Left forelimb (tissue), 1 donor: ENCODE measurements around the gene TSEN2.
"Not testable (repeated sequence)": the region's sequence is repeated elsewhere in the genome, so short reads cannot be mapped to it uniquely, and the experiment has no call there.

Experiments
- DNase-seq: peaks from one replicate; pipeline ENCODE4 v3.0.0-alpha.2; 2018; ENCODE audit warnings: low spot score

Gene TSEN2

GRCh38 chr3:12484198-12484982 lies at the start of gene TSEN2:
Gene TSEN2, plus strand, starts transcription at chr3:12484480. Its CDS starts 5,321 bp downstream, at chr3:12489801.
- DNase-seq = peak; percentile 97

GRCh38 chr3:12436514-12437220 lies 47.6 kb upstream of the TSEN2 start:
- peak; percentile 40 for DNase-seq

- no peak for DNase-seq
Observed at GRCh38 chr3:12437221-12437605, 47.1 kb upstream of the TSEN2 start.

- peak; percentile 38 for DNase-seq
Observed at GRCh38 chr3:12437861-12438260, 46.4 kb upstream of the TSEN2 start.

- DNase-seq = peak; percentile 34
Observed at GRCh38 chr3:12438318-12438717, 46.0 kb upstream of the TSEN2 start.

- no peak for DNase-seq
Observed at GRCh38 chr3:12439161-12439940, 44.9 kb upstream of the TSEN2 start.

GRCh38 chr3:12440927-12441714 lies 43.2 kb upstream of the TSEN2 start:
- peak; percentile 88 for DNase-seq

GRCh38 chr3:12442654-12443501 lies 41.4 kb upstream of the TSEN2 start:
- DNase-seq = peak; percentile 28

GRCh38 chr3:12443781-12444522 lies 40.3 kb upstream of the TSEN2 start:
- DNase-seq = no peak

- DNase-seq = no peak
Observed at GRCh38 chr3:12444582-12445471, 39.5 kb upstream of the TSEN2 start.

- DNase-seq = no peak
Observed at GRCh38 chr3:12445523-12446240, 38.6 kb upstream of the TSEN2 start.

- no peak for DNase-seq
Observed at GRCh38 chr3:12446298-12446697, 38.0 kb upstream of the TSEN2 start.

GRCh38 chr3:12447075-12447474 lies 37.2 kb upstream of the TSEN2 start:
- no peak for DNase-seq

GRCh38 chr3:12448404-12449202 lies 35.7 kb upstream of the TSEN2 start:
- DNase-seq = not testable (repeated sequence)

GRCh38 chr3:12449889-12450682 lies 34.2 kb upstream of the TSEN2 start:
- no peak for DNase-seq

- DNase-seq = no peak
Observed at GRCh38 chr3:12451481-12451880, 32.8 kb upstream of the TSEN2 start.

- DNase-seq = no peak
Observed at GRCh38 chr3:12451960-12452359, 32.3 kb upstream of the TSEN2 start.
